ENCODE data around the gene ADRA2A.

ADRA2A gene

DNA sequence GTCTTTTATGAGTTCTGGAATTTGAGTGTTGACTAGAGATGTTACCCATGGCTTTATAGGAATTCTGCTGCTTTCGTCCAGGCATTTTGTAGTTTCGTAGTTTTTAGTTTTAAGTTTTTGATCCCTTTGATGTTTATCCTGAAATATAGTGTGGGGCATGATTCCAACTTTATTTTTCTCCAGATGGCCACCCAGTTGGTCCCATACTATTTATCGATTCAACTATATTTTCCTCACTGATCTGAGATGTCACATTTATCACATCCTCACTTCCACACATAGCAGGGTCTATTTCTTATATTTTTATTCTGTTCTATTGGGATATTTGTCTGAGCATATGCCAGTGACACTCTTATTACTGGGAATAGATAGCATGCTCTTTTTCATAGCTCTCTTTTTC is 33.9 kb downstream of the ADRA2A start:
- no peak for DNase-seq (ENCODE audit: low read depth)

DNA sequence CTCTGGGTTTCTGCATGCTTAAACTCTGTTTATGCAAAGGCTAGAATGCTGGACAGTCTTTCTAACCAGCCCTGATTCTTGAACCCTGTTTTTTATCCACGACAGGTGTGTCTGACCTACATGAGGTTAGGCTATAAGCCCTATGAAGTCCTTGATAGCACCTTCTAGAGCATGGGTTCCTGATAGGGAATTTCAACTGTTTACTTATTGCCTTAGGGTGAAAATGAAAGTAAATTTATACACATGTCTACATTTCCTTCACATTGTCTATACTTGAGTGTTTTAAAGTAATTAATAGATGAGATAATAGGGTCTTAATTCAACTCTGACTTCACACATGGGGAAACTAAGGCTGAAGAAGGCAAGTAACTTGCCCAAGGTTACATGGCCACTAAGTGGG is 35.5 kb downstream of the ADRA2A start:
- no peak for DNase-seq (ENCODE audit: low read depth)

DNA sequence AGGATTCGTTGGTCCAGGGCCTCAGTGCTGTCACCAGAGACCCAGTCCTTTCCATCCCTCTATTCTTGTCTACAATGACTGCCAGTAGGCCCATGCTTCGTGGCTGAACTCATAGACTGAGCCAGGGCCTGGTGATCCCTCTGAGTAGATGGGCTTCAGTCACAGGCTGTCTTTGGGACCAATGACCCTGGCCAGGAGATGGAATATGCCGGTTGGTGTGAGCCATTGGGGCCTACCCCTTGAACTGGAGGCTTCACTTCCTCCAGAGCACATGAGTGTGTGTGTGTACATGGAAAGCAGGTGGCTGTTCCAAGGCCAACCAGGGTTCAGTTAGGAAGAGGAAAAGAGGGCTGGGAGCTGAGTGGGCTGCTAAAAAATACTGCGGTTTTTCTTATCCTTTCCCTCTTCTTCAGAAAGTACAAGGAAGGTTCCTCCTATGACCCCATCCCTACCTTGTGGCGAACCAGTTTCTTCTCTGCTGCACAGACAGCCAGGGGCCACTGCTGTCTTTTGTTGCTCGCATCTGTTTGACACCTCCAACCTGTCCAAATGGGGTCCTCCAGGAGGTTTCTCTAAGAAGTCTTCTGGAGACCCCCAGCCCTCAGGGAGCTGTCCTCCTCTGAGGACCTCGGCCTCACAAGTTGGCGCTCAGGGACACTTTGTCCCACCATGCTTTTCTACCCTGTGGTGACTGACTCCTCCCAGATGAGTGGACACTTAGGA is 36.6 kb downstream of the ADRA2A start:
- no peak for DNase-seq (ENCODE audit: low read depth)

DNA sequence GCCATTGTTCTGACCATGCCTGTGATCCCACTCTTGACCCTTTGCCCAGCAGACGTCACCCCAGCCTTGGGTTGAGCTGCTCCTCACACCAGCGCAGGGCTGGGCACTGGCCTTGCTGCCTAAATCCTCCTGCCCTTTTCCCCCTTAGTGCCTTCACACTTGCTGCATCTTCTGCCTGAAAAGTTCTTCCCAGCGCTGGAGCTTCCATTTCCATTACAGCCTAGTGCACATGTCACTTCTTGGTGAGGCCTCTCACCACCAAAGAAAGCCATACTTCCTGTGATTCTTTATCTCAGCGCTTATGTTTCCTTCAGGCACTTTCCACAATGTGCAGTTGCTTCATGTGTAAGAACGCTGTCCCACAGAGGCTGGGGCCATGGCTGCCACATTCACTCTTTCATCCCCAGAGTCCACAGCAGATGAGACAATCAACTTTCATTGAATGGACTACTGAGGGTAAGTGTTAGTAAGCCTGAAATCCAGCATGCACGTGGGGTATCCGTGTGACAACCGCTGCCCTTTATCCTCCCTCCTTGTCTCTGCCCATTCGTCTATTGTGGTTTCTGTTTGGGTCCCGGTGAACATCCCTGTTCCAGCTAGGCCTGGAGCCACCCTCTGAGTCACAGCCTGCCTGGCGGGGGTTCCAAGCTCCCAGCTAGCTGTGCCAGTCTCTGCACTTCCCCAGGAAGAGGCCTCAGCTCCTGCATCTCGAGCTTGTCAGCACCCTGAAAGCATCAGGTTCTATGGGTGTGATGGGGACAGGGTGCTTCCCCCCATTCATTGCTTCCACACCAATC is 37.3 kb downstream of the ADRA2A start:
- DNase-seq (ENCODE audit: low read depth): no peak

DNA sequence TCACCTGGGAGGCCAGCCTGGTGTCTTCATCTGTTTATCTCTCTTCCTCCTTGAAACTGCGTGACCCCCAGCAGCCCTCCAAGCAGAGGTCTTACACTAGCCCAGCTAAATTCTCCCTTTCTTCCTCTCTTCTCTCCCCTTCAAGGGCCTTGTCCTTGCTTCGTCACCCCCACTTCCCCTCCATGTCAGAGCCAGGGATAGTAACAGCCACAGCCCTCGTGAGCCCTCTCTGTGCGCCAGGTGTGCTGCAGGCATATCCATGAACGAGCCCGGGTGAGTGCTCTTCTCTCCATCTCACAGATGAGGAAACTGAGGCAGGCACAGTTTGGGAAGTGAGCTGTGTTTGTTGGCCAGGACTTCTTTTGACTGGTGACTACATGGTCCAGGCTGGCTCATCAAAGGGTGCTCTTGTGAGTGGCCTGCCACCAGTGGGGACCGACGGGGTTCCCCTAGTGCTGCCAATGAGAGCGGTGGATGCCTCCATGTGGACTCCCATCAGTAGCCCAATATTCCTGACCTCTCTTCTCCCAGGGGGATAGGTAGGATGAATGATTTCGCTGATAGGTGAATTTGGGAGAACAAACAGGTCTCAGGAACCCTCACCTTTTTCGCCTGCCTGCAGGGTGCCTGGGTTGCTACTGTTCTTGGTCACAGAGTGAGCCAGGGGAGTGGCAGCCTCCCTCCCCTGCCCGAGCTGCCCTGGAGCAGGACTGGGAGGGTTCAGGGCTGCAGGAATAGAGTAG is 38.1 kb downstream of the ADRA2A start:
- no peak for DNase-seq (ENCODE audit: low read depth)

DNA sequence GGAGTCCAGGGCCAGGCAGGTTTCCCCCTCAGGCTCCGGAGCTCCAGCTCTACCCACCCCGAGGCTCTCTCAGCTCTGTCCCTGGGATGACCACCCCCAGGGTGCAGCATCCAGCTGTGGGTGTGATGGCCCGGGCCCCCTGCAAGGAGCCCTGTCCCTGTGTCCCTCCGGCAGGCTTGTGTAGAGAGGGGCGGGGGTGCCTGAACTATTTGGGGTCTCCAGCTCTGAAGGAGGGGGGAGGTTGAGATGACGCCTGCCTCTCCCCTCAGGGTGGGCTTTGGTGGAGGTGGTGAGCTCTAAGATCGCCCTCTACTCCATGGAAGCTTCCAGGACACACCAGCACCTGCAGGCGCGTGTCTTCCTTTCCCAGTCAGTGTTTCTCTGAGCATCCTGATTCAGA is 39.4 kb downstream of the ADRA2A start:
- DNase-seq (ENCODE audit: low read depth): no peak

DNA sequence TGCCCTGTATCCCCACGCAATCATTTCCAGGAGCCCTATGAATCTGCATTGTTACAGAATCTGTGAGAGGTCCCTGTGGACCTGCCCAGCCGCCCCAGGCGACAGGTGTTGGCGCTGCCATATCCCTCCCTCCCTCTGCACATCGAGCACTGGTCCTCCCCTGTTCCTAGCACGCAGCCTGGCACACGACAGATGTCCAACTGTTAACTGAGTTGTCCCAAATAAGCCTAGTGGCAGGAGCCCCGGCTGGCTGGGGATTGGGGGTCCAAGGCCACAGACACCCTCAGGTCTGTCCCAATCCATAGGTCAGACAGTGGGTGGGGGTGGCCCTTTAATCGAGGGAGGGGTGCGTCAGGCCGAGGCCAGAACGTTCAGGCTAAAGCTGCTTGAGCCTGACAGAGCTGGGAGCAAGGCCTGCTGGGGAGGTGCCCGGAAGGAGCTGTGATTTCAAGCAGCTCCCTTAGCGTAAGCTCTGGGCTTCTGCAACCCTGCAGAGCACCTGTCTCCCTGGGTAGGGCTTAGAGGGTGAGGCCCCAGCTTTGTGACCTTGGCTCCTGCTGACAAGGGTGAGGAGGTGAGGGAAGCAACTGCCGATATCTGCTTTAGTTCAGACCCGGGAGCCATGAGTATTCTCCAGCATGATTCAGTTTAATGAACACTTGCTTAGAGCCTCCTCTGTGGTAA is 40.1 kb downstream of the ADRA2A start:
- no peak for DNase-seq (ENCODE audit: low read depth)

DNA sequence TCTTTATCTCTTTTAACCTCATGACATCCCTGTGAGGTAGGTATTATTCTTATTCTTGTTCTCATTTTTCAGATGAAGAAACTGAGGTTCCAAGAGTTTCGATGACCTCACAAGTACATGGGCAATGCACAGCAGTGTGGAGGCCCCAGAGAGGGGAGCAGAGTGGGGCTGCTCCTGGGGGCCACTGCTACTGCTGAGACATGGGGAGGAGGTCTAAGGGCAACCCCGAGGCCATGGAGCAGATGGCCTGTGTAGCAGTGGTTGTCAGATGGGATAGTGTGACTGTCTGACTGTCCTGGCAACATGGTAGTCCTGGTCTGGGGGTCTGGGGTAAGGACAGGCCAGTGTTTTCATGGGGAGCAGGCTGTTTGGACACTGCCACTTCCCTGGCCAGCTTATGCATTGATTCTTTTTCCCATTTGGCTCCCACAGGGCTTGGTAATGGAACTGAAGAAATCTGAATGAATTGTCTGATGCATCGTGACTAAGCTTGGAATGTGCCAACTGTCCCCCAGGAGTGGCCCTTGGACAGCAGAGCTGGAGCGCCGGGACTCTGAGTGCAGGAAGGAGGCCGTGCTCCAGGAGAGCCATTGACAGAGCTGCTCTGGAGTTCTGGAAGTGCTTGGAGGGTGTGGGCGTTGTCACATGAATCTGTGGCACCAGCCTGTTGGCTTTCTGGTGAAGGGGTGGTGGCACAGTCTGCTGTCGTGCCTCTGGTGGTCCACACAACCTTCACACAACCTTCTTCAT is 40.9 kb downstream of the ADRA2A start:
- no peak for DNase-seq (ENCODE audit: low read depth)

DNA sequence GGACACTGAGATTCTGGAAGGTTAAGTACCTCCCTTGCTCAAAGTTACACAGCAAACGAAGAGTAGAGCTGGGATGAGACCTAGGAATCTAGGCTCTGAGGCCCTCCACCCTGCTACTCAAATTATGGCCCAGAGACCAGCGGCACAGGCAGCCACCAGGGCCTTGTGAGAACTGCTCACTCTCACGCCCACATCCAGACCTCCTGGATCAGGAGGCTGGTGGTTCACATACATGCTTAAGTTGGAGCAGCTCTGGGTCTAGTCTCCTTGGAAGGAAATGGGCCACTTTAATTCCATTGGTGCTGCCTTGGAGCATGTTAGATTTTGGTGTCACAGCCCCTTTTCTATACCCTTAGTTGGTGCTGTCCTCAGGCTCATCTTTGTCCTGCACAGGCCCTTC is 41.9 kb downstream of the ADRA2A start:
- DNase-seq (ENCODE audit: low read depth): no peak

DNA sequence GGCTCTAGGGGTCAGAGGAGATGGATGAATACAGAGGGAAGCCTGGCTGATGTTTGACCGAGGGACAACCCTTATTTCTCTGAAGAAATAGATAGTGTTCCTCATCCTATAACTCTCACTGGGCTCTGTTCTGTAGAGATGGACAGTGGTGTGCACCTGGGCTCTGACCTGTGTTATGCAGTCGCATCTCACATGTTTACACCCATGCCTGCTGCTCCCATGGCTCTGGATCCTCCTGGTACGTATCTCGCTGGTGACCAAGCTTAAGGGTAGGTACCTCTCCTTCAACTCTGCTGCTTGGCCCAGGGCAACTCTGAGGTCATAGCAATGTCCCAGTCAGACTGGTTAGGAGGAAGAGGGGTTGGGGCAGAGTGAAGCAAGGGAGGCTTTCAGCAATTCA is 42.8 kb downstream of the ADRA2A start:
- no peak for DNase-seq (ENCODE audit: low read depth)

DNA sequence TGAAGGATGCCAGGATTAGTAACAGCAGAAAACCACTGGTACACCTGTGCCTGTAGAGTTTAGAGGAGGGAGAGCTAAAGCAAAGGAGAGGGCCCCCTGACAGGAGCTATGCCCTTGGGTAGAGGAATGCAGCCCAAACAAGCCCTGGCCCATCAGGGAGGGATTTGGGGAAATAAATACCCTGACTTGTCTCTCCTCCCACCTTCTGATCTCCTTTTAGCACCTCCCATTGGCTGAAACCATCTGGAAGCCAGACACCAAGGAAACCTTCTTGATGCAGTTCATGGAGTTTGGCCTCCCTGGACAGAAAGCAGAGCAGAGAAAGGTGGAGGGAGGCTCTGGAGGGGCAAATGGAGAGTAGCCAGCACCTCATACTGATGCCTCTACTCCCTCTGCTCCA is 45.3 kb downstream of the ADRA2A start:
- no peak for DNase-seq (ENCODE audit: low read depth)

DNA sequence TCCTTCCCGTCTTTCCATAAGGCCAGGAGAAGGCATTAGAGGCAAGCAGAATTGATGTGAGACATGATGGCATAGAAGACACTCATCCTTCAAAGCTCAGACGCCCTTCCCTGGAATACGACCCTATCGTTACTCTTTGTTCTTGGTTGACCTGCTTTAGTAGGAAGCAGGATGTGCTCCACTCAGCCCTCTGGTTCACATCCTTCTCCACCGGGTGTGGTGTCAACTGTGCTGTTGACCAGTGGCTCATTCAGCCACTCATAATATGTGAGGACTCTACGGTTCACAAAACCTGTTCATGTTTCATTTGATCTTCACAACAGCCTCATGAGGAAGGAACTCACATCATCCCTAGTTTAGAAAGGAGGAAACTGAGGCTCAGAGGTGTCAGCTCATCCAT is 47.1 kb downstream of the ADRA2A start:
- no peak for DNase-seq (ENCODE audit: low read depth)

DNA sequence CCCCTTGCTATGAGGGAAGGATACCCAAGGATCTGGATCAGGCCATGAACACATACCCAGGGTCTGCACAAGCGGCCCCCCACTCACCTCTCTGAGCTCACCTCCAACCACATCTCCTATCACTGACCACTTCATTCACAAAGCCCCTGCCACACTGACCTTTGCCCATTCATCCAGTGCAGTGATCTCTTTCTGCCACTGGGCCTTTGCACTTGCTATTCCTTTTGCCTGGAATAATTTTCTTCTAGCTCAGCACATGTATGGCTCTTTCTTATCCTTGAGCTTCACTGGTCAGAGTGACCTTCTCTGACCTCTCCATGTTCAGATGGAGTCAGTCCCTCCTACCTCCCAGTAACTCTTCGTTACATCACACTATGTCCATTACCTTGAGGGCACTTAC is 48.3 kb downstream of the ADRA2A start:
- no peak for DNase-seq (ENCODE audit: low read depth)

DNA sequence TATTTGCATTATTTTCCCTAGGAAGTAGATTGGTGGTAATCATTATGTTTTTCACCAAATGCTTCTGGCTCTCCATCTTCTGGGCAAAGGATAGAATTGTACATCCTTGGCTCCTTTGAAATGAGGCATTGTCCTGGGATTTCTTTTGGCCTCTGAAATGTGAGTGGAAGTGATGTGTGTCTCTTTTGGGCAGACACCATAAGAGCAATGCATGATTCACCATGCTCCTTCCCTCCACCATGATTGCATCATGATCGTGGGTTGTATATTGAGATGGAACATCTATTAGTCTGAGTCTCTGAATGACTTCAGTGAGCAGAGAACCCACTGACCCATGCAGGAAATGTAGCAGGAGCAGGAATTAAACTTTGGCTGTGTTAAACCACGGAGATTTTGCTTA is 49.2 kb downstream of the ADRA2A start:
- DNase-seq (ENCODE audit: low read depth): no peak

DNA sequence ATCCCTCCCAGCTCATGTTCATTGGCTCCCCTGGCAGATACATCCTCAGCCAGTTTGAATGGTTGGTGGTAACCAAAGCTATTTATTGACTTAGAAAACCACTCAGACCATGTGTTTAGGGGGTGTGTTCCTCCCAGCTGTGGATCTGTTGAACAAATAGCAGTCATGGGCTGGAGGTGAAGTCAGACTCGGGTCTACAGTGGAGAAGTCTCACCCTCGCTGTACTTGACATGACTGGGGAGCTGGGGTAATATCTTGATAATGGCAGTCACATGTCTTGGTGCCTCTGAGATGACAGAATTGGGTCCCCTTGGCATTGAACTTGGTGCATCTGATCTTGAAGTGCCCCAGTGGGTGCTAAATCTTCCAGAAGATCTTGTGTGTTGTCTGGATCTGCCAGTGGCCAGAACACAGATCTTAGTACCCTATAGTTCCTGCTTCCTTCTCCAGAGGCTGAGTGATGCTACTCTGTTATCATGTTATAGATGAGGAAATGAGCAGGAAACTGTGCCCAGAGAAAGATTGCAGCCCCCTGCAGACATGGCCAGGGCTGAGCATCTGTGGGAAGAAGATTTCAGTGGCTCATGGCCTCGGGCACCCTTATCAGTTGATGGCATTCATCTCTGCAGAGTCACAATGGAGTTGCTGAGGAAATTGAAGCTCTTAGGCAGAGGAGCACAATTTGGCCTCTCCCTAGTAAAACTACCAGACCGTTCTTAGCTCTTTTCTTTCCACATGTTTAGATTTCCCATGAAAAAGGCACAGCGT is 50.4 kb downstream of the ADRA2A start:
- DNase-seq (ENCODE audit: low read depth): no peak

DNA sequence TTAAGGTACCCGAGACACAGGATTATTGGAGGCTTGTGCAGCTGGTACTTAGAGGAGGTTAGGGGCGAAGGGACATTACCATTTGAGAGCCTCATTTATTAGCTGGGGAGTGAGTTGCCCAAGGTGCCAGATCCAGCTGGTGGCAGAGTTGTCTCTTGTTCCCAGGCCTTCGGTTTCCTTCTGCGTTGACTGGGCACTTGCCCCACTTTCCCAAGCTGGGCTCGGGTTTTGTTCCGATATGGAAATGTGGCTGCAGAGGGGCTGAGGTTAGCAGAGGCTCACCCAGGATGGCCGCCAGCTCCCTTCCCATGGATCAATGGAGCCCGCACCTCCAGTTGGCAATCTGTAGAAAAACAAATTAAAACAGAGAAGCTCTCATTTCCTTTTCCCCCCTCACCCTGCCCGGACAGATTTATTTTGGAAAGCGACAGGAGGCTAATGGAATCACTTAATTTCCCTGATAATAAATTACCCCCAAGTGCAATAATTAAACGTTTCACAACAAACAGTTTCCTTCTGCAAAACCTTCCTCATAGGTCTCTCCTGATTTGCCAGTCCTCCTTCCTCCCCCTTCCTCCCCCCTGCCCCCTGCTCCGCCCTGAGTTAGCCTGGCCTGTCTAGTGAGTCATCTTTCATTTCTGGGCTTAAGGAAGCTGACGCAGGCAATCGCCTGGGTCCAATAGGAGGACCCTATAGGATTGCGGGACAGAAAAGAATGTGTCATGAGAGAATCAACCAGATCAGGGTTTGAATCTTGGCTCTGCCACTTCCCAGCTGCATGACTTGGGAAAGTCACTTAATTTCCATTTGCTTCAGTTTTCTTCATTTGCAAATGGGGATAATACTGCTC is 51.7 kb downstream of the ADRA2A start:
- no peak for DNase-seq (ENCODE audit: low read depth)

DNA sequence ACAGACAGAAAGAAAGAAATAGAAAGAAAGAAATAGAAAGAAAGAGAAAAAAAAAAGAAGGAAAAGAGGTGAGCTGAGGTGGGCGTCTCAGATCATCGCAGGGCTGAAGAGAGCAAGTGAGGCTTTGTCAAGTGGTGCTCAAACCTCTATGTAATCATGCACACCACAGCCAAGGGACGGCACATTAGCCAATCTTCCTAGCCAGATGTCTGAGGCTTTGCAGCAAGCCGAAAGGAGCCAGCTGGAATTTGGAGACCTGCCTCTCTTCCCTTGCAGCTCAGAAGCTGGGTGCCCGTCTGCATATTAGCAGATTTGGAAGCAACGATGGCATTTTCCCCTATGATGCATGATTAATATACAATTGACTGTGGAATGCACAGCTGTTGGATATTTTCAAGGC is 52.5 kb downstream of the ADRA2A start:
- DNase-seq (ENCODE audit: low read depth): no peak

DNA sequence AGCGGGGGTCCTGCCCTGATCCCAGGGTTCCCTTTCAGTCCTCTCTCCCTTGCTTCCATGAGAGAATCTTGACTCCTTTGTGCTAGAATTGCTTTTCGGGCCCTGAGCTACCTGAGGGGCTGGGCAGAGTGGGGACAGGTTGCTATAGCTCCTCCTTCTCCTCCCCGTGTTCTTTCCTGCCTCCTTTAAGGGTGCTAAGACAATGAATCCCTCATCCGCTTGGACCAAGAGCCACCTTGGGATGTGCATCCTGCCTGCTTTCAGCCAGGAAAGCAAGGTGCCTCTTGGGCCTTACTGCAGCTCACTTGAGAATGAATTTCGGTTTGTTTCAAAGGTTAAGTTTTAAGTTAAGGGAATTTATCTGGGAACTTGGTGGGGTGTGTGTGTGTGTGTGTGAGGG is 53.6 kb downstream of the ADRA2A start:
- no peak for DNase-seq (ENCODE audit: low read depth)

All from T-helper 22 cell (primary cell).